ENCODE measurements around the gene RNF121. TPM values are rescaled to one million over a fixed set of nuclear protein-coding genes. Genes with fewer than 3 reads are reported as not detected.
A peak's percentile ranks its signal among the peaks of the same experiment; 100 is the strongest.

The RNF121 gene
- polyA plus RNA-seq, 10 donors = 24.1 to 33.1 (median 27.5) TPM

GRCh38 chr11:72030472-72031045 lies 101.7 kb downstream of the RNF121 start:
- peak in 1 of 3 donors; percentile 60 for DNase-seq

- no peak for DNase-seq
Observed at GRCh38 chr11:72036687-72037086, 107.8 kb downstream of the RNF121 start.

- peak in 2 of 3 donors; percentile 33 to 61 for DNase-seq
Observed at GRCh38 chr11:72037554-72038311, 108.9 kb downstream of the RNF121 start.

- DNase-seq = peak; percentile 81 to 89 (median 84)
Observed at GRCh38 chr11:72038491-72038890, 109.6 kb downstream of the RNF121 start.

- peak in 1 of 3 donors; percentile 69 for DNase-seq
Observed at GRCh38 chr11:72039031-72039855, 110.4 kb downstream of the RNF121 start.

GRCh38 chr11:72039856-72040401 lies 111.1 kb downstream of the RNF121 start:
- peak in 1 of 3 donors; percentile 60 for DNase-seq

GRCh38 chr11:72040491-72041363 lies 111.9 kb downstream of the RNF121 start:
- peak; percentile 97 to 99 (median 98) for DNase-seq

GRCh38 chr11:72041364-72042063 lies 112.7 kb downstream of the RNF121 start:
- peak; percentile 80 to 95 (median 88) for DNase-seq

GRCh38 chr11:72042064-72042745 lies 113.4 kb downstream of the RNF121 start:
- peak in 1 of 3 donors; percentile 13 for DNase-seq

- peak in 1 of 3 donors; percentile 79 for DNase-seq
Observed at GRCh38 chr11:72045849-72046248, 117.0 kb downstream of the RNF121 start.

Other genes starting within 250 kb of the RNF121 start
- gene DEFB108B, start 95.8 kb upstream of the RNF121 start, polyA plus RNA-seq (ENCODE audit: insufficient read length in 10 of 10) = not detected
- 1 to 10 TPM in 2 of 10 donors, not detected in 8; 1.3 to 2.2 TPM for gene DEFB131B, start 50.6 kb upstream of the RNF121 start, polyA plus RNA-seq (ENCODE audit: insufficient read length in 10 of 10)
- 1 to 10 TPM; 1.9 to 3.9 (median 2.9) TPM for gene XNDC1N, start 452 bp upstream of the RNF121 start, polyA plus RNA-seq (ENCODE audit: insufficient read length in 10 of 10)
- gene IL18BP, start 69.9 kb downstream of the RNF121 start, polyA plus RNA-seq (ENCODE audit: insufficient read length in 10 of 10) = 10 to 100 TPM in 2 of 10 donors, 1 to 10 TPM in 8; 4.3 to 11.5 (median 6.9) TPM
- gene NUMA1, start 151.5 kb downstream of the RNF121 start, polyA plus RNA-seq (ENCODE audit: insufficient read length in 10 of 10) = 100 to 1,000 TPM; 135 to 197 (median 155) TPM
- 10 to 100 TPM in 2 of 10 donors, 1 to 10 TPM in 8; 4.7 to 10.4 (median 6.8) TPM for gene LRRC51, start 151.8 kb downstream of the RNF121 start, polyA plus RNA-seq (ENCODE audit: insufficient read length in 10 of 10)
- gene LAMTOR1, start 174.3 kb downstream of the RNF121 start, polyA plus RNA-seq (ENCODE audit: insufficient read length in 10 of 10) = 10 to 100 TPM; 73.6 to 94.0 (median 82.1) TPM
- not detected for gene TOMT, start 176.9 kb downstream of the RNF121 start, polyA plus RNA-seq (ENCODE audit: insufficient read length in 10 of 10)
- 10 to 100 TPM; 29.9 to 34.1 (median 32.2) TPM for gene ANAPC15, start 183.6 kb downstream of the RNF121 start, polyA plus RNA-seq (ENCODE audit: insufficient read length in 10 of 10)
- not detected for gene FOLR3, start 206.7 kb downstream of the RNF121 start, polyA plus RNA-seq (ENCODE audit: insufficient read length in 10 of 10)